HuH-7 (cell line): ENCODE results near the gene BCAS3.
A peak's percentile ranks its signal among the peaks of the same experiment; 100 is the strongest.

Experiments used
- DNase-seq: peaks from one replicate; pipeline ENCODE4 v3.0.0; 2011; ENCODE audit warnings: low spot score

BCAS3 gene

DNA sequence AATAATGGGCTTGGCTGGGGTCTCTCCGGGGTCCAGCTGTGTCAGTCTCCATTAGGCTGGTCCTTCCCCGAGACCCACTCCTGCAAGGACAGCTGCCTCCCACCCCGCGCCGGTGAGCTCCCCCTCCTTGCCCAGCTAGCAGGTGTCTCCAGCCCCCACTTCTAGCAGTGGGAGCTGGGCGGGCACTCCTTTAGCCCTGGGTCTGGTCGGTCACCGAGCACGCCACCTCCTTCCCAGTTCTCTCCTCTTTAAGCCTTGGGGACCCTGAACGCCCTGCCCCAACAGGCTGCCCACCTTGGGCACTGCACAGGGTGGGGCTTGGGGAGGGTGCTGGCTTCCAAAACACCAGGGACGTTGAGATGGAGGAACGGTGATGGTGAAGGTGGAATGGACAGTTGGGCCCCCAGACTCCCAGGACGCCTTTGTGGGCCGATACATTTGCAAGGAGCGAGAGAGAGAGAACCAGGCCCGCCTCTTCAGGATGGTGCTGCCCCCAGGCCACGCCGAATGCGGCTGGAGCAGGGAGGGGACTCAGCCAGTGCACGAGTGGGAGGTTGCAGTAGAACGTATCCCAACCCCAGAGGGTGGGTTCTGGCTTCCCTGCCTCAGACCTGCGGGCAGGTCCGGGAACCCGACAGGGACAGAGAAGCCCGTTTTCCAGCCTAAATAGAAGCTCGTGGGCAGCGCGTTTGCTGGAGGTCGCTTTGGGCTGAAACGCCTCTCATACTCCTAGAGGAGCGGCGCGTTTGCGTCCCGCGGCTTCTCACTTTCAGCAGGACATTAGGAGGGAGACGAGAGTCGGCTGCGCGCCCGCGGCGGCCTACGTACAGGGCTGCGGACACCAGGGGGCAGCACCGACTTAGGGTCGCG is 732.7 kb downstream of the BCAS3 start:
- DNase-seq = peak; percentile 89

DNA sequence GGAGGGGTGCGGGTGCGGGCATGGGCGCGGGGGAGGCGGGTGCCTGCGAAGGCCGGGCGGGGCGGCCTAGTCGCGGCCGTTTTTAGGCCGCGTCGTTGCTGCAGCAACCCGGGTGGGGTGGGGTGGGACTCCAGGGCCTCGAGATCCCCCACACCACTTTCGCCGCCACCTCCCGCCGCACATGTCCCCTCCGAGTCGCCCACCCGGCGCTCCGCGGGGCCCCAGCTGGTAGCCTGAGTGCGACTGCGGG is 733.3 kb downstream of the BCAS3 start:
- DNase-seq = no peak

DNA sequence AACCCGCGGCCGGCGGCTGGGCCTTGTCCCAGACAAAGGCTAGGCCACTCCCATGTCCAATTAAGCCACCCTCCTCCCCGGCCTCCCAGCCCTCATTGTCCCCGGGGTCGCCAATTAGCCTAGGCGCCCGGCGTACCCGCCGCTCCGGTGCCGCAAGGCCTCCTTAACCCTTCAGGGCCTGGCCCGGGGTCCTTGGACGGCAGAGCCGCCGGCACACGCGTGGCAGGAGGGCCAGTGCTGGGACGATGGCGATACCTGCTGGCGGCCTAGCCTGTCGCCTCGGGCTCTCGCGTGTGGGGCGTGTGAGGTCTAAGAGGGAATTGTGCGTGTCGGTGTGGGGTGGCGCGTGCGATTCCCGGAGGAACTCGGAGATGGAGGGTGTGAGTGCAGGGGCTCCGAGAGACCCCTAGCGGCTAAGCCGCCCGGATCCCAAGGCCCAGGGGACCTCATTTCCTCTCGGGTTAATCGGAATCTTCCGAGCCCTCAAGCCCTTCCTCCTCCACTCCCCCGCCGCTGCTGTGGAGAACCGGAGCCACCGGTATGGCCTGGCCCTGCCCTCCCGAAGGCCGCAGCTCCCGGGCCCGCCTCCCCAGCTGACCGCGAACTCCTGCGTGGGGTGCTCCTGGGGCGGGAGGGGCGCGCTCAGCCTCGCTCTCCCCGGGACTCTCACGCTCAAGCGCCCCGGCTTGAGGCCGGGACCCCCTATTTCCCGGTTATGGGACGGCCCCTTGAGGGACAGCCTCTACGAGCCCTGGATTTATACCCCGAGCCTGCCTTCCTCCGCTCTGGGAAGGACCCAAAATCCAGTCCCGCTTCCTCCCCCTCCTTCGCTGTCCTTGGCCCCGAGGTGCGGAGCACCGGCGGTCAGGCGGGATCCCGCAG is 733.9 kb downstream of the BCAS3 start:
- DNase-seq = peak; percentile 81

DNA sequence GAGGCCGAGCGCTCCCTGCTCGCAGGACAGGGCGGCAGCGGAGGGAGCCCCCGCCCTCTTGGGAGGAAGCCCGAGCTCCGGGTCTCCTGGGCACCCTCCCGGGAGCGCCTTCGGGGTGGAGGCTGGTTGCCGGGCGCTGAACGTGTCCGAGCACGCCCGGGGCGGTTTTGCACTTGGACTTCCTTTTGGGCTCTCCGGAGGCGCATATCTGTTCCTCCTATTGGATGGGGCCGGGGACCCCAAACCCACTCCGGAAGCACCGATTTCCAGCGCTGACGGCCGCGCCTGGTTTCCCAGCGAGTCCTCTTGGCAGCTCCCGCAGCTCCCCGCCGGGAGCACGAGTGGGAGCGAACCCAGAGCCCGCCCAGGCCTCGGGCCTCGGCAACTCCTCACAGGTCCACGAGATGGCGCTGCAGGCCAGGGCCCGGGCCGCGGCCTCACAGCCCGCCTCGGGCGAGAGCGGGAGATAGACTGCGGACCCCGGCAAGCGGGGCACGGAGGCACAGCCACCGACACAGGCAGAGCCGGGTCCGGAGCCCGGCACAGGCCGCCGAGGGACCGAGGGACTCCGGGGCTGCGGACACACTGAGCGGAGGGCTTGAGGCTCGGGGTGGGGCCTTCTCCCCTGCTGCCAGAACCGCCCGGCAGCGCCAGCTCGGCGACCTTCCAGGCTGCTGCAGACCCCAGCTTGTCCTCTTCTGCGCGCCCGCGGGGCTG is 734.6 kb downstream of the BCAS3 start:
- peak; percentile 91 for DNase-seq

DNA sequence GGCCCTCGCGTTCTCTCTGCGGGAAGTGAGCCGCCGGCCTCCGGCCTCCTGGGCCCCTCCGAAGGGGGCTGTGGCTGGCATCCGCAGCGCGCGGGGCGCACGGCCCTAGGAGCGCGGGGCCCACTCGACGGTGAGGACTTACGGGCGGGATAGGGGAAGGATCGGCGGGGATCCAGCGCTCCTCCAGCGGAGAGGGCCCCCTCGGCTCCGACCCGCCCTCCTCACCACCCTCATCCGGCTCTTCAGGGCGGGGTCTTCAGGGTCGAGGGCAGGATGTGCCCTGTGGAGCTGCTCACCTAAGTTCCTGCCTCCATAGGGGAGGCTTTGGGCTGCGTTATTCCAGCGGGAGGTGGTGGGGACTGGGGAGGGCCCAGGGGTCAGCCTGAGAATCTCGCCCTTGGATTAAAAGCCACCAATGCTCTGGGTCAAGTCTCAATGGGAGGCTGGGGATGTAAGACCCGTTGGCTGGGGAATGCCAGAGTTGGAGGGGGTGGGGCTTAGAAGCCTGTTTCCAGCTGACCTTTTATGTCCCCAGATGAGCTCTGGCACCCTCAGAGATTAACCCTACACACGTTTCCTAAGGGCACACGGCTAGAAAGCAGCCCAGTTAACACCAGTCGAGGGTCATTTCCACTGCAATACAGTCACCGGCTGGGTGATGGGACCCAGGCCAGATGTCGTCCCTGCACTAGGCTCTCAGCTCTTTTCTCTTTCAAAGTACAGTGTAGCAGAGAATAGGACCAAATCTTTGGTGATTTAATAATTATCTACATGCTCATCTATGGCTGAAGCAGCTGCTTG is 735.4 kb downstream of the BCAS3 start:
- DNase-seq = no peak

DNA sequence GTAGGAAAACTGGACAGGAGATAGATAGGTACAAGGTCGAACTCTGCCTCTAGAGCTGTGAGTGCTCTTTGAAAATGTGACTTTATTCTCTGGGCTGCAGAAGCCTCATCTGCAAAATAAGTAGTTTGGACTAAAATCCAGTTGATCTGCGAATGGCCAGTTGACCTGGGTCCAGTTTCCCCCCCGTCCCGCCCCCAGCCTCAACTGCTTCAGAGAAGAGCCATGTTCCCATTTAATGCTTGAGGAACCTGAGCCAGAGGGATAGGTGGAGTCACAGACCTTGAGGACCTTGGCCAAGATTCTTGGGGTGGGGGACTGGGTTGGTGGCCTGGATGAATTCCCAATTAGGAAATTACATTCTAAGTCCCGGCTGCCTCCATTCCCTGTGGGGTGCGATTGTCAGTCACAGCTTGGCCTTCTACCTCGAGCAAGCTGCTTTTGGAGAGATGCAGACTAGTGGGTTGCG is 736.0 kb downstream of the BCAS3 start:
- DNase-seq = no peak

DNA sequence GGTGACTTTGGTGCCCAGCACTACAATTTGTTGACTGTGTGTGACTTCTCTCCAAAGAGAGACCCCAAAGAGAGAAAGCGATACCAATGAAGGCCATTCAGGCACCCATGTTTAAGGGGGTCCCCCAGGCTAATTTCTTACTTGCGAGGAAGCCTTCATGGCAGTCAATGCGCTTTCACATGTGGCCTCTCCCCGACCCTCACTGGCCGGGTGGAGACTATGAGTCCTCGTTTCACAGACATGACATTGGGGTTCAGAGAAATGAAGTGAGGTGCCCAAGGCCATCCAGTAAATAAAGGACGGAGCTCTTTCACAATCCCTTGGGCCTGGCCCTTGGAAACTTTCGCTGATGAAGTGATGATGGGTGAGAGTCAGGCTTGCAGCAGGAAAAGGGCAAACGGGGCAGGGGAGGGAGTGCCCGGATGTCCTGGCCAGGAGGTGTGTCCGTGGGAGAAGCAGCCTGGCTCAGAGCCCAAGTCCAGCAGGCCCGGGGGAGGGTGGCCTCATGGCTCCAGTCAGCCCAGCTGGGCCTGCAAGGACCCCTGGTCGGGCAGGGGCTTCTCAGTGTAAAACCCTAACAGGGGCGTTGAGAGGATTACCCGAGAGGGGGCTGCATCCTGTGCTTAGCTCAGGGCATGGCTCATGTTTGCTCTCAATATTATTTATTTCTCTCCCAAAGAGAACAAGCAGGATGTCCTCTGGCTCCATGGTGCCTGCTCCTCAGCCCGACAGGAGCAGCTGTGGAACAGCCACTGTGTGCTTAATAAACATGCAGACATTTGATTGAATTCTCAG is 736.7 kb downstream of the BCAS3 start:
- DNase-seq = no peak

DNA sequence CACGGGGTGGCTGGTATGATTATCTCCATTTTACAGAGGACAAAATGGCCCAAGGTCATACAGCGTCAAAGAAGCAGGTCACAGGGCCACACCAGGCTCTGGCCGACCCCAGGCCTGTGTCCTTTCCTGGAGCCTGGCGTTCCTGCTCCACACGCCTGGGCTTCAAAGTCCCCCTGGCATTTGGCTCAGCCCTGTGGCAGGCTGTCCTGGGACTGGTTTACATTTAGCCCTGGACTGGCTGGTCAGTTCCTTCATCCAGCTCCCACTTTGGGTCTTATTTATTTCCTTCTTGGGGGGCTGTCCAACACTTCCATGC is 737.2 kb downstream of the BCAS3 start:
- no peak for DNase-seq

DNA sequence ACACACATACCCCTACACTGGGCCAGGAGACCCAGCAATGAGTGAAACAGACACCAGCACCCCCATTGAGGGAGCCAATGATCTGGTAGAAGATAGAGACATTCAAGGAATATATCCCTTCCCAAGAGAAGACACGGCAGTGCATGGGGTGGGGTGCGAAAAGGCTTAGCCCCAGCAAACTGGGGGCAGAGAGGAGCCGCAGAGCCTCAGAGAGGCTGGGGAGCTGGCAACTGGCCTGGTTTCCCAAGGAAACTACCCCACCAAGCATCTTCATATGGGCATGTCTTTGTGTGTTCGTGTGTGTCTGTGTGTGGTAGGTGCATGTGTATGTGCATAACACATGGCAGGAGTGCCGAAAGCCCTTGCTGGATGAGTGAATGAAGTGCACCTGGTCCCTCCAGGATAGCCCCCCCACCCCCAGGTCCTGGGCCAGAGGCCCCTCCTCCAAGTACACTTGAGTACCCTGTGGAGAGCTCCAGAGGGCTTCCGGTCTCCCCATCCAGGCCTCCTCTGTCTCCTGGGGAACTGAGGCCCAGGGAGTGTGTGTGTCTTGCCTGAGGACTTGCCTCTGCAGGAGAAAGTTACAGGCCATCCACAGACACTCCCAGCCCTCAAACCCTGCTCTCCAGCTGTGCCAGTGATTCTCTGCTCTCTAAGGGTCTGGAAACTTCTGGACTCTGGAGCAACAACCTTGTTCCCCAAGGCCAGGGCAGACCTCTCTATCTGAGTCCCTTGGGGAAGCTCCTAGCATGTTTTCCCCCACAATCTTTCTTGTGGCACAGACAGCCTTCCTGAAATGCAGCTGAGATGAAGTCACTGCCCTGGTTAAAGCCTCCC is 737.9 kb downstream of the BCAS3 start:
- DNase-seq = no peak

DNA sequence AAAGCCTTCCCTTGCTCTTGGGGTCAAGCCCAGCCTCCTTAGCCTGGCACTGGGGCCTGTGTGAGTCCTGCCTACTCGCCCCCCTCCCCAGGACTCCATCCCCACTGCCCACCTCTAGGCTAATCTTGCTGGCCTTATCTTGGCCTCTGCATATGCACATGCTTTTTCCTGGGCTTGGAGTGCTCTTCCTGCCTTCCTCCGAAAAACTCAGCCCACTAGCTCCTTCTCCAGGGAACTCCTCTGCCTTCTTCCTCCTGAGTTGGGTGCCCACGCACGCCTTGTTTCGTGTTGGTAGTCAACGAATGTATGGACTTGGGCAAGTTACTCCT is 738.5 kb downstream of the BCAS3 start:
- DNase-seq = no peak

DNA sequence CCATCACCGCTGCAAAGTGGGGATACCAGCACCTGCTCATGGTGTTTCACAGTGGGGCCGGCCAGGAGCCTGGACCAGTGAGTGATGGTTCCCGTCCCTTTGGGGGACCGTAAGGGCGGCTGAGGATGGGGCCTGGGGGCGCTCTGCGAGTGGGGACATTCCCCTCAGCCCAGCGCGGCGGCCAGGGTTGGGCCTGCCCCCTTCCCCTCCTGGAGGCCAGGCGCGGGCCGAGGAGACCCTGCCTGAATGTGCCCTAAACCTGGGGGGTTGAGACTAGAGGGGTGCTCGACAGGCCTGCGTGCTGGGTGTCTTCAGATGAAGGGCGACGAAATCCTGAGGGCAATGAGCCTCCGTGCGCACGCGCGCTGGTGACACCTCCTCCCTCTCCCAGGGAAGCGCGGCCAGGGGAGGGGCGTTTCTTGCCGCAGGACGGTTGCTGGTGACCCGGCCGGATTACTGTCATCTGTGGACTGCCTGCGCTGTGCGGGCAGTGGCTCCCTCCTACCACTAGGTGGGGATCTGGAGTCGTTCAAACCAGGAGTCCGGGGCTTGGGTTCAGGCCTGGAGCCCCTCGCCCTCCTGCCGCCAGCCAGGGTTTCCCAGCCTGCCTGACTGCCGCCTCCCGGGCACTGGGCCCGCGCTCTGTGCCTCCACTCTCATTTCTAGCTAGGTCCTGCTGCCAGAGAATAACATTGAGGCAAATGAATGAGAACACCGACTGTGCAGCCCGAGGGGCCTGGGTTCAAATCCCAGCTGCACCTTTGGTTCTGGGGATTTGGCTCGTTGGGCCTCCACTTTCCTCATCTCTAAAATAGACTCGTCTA is 739.1 kb downstream of the BCAS3 start:
- peak; percentile 95 for DNase-seq

DNA sequence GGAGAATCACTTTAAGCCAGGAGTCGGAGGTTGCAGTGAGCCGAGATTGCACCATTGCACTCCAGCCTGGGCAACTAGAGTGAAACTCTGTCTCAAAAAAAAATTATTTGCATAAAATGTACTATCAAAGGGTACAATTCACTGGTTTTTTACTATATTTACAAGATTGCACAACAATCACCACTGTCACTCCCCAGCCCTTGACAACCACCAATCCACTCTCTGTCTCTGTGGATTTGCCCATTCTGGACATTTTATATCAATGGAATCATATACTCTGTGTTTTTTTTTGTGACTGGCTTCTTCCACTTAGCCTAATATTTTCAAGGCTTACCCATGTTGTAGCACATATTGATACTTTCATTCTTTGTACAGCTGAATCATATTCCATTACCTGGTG is 740.8 kb downstream of the BCAS3 start:
- no peak for DNase-seq

DNA sequence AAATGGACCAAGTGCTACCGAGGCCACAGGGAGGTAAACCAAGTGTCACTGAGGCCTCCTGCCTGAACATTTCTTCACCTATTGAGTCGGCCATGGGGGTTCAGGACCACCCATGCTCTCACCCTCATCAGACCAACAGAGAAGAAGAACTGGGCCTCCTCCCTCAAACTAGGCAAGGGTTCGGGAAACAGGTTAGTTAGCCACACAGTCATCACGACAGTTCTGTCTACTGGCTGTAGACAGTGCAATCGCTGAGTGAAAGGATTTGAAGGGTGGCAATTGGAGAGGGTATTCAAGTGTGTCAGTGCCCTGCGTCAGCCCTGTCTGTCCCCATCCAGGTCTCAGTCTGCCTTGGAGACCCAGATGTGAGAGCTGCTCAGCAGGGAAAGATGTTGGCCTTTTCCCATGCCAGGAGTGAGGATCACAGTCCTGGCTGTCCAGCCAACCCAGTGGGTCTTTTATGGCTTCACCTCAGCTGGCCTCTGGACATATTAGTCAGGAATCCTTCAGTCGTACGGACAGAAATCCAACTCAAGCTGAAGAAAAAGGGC is 741.9 kb downstream of the BCAS3 start:
- DNase-seq = no peak

DNA sequence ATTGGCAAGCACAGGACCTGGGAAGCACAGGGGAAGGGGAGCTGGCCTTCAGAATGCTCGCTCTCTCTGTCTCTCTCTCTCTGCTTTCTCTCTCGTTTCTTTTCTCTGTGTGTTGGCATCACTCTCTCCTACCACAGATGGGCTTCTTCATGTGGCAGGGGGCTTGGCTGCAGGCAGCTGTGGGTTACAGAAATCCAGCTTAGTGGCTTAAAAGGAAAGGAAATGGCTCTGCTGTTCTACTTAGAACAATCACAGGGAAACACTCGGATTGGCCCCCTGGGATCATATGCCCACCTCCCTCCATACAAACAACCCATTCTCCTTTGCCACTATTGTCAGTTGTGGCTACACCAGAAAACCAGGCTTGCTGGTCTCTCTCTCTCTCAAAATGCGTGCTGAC is 742.4 kb downstream of the BCAS3 start:
- no peak for DNase-seq

DNA sequence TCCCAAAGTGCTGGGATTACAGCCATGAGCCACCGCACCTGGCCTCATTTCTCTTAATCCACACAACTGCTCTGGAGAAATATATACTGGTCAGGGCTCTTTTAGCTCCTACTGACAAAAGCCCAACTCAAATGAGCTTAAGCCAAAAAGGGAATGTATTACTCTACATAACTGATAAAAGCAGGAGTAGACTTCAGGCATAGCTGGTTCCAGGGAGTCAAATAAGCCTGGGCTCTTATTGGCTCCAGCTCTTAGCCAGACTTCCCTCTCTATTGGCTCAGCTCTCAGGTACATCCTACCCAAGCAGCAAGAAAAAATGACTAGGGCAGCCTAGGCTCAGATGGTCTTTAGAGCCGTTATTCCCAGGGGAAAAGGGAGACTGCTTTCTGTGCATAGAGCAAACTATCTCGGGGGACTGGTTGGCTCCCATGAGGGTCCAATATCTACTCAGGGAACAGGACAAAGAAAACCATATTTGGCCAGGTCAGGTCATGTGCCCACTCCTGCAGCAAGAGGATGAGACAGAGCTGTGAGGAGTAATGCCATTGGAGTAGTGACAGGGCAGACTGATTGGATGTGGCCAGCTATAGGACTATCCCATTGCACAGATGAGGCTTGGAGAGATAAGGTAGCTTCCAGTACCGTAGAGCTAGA is 743.2 kb downstream of the BCAS3 start:
- no peak for DNase-seq

DNA sequence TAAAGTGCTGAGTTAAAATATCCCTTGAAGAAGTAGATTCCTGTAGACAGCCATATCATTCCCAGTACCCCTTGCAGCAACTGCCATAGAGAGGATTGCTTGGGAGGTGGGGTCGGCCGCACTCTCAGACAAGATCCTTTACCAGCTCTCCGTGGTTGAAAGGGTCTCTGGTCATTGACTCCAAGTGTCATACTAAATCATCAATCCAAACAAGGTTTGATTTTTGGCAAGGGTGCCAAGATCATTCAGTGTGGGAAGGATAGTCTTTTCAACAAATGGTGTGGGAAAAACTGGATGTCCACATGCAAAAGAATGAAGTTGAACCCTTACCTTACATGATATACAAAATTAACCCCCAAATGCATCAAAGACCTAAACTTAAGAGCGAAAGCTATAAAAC is 743.8 kb downstream of the BCAS3 start:
- DNase-seq = no peak

DNA sequence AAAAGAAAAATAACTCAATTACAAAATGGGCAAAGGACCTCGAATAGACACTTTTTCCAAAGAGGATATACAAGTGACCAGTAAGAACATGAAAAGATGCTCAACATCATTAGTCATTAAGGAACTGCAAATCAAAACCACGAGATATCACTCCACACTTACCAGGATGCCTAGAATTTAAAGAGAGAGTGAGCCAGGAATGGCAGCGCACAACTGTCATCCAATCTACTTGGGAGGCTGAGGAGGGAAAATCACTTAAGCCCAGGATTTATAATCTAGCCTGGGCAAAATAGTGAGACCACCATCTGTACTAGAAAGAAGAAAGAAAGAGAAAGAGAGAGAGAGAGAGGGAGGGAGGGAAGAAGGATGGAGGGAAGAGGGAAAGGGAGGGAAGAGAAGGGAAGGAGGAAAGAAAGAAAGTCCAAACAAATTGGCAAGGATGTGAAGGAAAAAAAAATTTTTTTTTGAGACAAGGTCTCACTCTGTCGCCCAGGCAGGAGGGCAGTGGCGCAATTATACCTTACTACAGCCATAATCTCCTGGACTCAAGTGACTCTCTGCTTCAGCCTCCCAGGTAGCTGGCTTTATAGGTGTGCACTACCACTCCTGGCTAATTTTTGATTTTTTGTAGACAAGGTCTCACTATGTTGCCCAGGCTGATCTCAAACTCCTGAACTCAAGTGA is 744.6 kb downstream of the BCAS3 start:
- no peak for DNase-seq

DNA sequence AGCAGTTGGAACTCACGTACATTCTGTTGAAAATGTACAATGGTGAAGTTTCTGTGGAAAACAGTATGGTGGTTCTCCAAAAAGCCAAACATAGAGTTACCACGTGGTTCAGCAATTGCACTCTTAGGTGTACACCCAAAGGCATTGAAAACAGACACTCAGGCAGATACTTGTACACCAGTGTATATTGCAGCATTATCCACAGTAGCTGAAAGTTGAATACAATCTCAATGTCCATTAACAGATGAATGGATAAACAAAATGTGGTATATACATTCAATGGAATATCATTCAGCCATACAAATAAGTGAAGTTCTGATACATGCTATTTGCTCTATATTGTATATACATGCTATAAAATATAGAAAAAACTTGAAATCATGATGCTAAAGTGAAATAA is 745.2 kb downstream of the BCAS3 start:
- DNase-seq = no peak
